ENCODE measurements around the gene DEPDC1B.
A peak's percentile ranks its signal among the peaks of the same experiment; 100 is the strongest.

The DEPDC1B gene

GRCh38 chr5:60710362-60710761, 10.4 kb upstream of the DEPDC1B start:
- no peak overlapping the region for H3K4me3 ChIP-seq (ENCODE audit: low read depth, low read length)
- TF ChIP-seq, protein P1, sequence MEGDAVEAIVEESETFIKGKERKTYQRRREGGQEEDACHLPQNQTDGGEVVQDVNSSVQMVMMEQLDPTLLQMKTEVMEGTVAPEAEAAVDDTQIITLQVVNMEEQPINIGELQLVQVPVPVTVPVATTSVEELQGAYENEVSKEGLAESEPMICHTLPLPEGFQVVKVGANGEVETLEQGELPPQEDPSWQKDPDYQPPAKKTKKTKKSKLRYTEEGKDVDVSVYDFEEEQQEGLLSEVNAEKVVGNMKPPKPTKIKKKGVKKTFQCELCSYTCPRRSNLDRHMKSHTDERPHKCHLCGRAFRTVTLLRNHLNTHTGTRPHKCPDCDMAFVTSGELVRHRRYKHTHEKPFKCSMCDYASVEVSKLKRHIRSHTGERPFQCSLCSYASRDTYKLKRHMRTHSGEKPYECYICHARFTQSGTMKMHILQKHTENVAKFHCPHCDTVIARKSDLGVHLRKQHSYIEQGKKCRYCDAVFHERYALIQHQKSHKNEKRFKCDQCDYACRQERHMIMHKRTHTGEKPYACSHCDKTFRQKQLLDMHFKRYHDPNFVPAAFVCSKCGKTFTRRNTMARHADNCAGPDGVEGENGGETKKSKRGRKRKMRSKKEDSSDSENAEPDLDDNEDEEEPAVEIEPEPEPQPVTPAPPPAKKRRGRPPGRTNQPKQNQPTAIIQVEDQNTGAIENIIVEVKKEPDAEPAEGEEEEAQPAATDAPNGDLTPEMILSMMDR (IDR thresholded peaks at IDR 0.05; ENCODE audit: low read depth, low read length): no peak

DNA sequence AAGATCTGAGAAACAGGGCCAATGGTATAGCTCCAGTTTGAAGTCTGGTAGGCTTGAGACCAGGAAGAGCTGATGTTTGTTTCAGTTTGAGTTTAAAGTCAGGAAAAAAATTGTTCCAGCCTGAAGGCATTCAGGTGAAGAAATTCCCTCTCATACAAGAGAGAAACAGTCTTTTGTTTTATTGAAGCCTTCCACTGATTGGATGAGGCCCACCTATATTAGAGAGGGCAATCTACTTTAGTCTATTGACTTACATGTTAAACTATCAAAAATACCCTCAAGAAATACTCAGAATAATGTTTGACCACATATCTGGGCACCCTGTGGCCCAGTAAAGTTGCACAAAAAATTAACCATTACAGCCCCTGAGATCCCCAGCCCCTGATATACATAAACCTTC, 5.2 kb upstream of the DEPDC1B start:
- TF ChIP-seq, protein P1 (IDR thresholded peaks at IDR 0.05; ENCODE audit: low read depth, low read length): no peak
- no peak overlapping the region for H3K4me3 ChIP-seq (ENCODE audit: low read depth, low read length)

DNA sequence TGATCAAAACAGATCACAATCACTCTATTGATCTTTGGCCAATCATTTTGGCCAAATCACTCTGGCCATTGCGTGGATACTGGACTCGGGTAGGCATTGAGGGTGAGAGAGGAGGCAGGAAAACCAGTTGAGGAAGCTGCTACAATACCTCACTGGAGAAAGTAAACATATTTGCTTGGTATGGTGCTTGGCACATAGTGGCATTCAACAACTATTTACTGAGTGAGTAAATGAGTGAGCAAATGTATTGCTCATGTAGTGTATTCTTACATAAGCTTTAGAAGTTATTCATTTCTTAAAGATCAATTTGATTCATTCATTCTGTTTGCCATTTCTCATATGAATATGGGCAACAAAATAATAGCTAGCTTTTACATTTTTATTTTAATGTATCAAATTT, 4.0 kb upstream of the DEPDC1B start:
- no peak overlapping the region for H3K4me3 ChIP-seq (ENCODE audit: low read depth, low read length)
- TF ChIP-seq, protein P1 (IDR thresholded peaks at IDR 0.05; ENCODE audit: low read depth, low read length): no peak

GRCh38 chr5:60701321-60701968, 1.5 kb upstream of the DEPDC1B start:
- no peak overlapping the region for H3K4me3 ChIP-seq (ENCODE audit: low read depth, low read length)
- TF ChIP-seq, protein P1 (IDR thresholded peaks at IDR 0.05; ENCODE audit: low read depth, low read length): no peak

GRCh38 chr5:60700416-60700757, 421 bp upstream of the DEPDC1B start:
- H3K4me3 ChIP-seq (ENCODE audit: low read depth, low read length): peak overlapping the region; percentile 78
- TF ChIP-seq, protein P1 (IDR thresholded peaks at IDR 0.05; ENCODE audit: low read depth, low read length): no peak

DNA sequence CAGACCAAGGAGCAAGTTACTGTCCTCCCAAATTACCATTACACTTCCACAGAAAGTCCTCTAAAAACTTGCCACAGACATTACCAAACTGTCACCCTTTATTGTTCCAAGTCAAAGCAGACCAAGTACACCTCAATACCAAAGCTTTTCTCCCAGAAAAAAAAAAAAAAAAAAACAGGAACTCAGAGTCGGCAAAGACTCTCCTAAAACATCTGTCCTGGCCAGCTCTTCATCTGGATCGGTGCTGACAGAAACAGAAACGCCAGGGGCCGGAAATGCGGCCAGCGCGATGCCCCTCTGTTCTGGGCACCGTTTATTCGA, 718 bp downstream of the DEPDC1B start:
- TF ChIP-seq, protein P1 (IDR thresholded peaks at IDR 0.05; ENCODE audit: low read depth, low read length): no peak
- H3K4me3 ChIP-seq (ENCODE audit: low read depth, low read length): peak overlapping the region; percentile 78

DNA sequence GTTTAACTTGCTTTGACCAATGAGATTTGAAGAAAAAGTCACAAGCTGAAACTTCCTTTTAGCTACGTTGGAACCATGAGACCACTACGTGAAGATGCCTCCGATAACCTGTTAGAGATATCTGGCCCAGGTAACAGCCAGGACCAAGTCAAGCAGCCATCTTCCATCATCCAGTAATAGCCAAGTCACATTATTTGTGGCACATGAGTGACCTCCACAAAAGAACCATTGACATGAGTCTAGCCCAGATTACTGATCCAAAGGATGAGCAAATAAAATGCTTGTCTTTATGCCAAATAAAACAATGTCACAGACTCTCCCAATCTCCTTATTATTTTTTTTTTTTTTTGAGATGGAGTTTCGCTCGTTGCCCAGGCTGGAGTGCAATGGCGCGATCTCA, 1.6 kb downstream of the DEPDC1B start:
- no peak overlapping the region for H3K4me3 ChIP-seq (ENCODE audit: low read depth, low read length)
- TF ChIP-seq, protein P1 (IDR thresholded peaks at IDR 0.05; ENCODE audit: low read depth, low read length): no peak
